Lower lobe of right lung (tissue), 2 donors: ENCODE measurements around the gene FAM204A. TPM values are rescaled to one million over a fixed set of nuclear protein-coding genes. Genes with fewer than 3 reads are reported as not detected.

Source experiments
- ATAC-seq, 2 donors: fragments of 200-7000 bp; cut with Tn5 transposase; one replicate each; pipeline ENCODE4 v1.9.1; 2020 to 2022; ENCODE audit warnings: mild to moderate bottlenecking in 2 of 2, moderate library complexity in 2 of 2
- DNase-seq: peaks from one replicate; pipeline ENCODE4 v3.0.0-alpha.2; 2020
- H3K27ac ChIP-seq: fragments of 200-600 bp; one replicate; pipeline ENCODE4 v1.8.0; 2022
- H3K27me3 ChIP-seq: fragments of 200-600 bp; one replicate; pipeline ENCODE4 v1.8.0; 2022; ENCODE audit warnings: low read depth
- H3K36me3 ChIP-seq: fragments of 200-600 bp; one replicate; pipeline ENCODE4 v1.8.0; 2022; ENCODE audit warnings: mild to moderate bottlenecking
- H3K4me1 ChIP-seq: fragments of 200-600 bp; one replicate; pipeline ENCODE4 v1.8.0; 2022
- H3K4me3 ChIP-seq: fragments of 200-600 bp; one replicate; pipeline ENCODE4 v1.8.0; 2022; ENCODE audit warnings: mild to moderate bottlenecking
- H3K9me3 ChIP-seq: fragments of 200-600 bp; one replicate; pipeline ENCODE4 v1.8.0; 2022
- intact Hi-C: fragments of 100-400 bp; cut with DNase I; formaldehyde crosslinking; loops from one replicate; pipeline ENCODE4 v1.11.0; 2022
- total RNA-seq: library from RNA; stranded (reverse); fragmentation: NEBNext Ultra II Directional; extraction: Animal tissue kit (Norgen Biotek cat#: 25700); gene quantifications from one replicate; pipeline ENCODE4 v1.2.1, GENCODE V29; 2021
- TF ChIP-seq, protein P1 (sequence below): fragments of 200-600 bp; IDR thresholded peaks from one replicate; pipeline ENCODE4 v1.8.0; 2022; ENCODE audit warnings: antibody characterized with exemption, mild to moderate bottlenecking
- donor health status: DM: no; HTN: yes; CAD: no; lungs with severe emphysema.

The FAM204A gene
- total RNA-seq, 1 donor from 2014 or later: 58.4 TPM

- Histone ChIP-seq H3K4me3 (no peak overlapping the region), H3K27ac (no peak overlapping the region), H3K36me3 (no peaks in the 10 kb centered on the region), H3K4me1 (no peaks in the 10 kb centered on the region), H3K9me3 (peaks cover 6% of the 10 kb centered on the region), H3K27me3 (no peaks in the 10 kb centered on the region)
- ATAC-seq (peak in 1 of 2 donors; percentile 42), DNase-seq (no peak)
- intact Hi-C loops: no loop called here
- TF ChIP-seq, protein P1, sequence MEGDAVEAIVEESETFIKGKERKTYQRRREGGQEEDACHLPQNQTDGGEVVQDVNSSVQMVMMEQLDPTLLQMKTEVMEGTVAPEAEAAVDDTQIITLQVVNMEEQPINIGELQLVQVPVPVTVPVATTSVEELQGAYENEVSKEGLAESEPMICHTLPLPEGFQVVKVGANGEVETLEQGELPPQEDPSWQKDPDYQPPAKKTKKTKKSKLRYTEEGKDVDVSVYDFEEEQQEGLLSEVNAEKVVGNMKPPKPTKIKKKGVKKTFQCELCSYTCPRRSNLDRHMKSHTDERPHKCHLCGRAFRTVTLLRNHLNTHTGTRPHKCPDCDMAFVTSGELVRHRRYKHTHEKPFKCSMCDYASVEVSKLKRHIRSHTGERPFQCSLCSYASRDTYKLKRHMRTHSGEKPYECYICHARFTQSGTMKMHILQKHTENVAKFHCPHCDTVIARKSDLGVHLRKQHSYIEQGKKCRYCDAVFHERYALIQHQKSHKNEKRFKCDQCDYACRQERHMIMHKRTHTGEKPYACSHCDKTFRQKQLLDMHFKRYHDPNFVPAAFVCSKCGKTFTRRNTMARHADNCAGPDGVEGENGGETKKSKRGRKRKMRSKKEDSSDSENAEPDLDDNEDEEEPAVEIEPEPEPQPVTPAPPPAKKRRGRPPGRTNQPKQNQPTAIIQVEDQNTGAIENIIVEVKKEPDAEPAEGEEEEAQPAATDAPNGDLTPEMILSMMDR: no peak
Observed at GRCh38 chr10:118370499-118370898, 28.4 kb upstream of the FAM204A start.

- Histone ChIP-seq H3K4me1 (no peaks in the 10 kb centered on the region), H3K36me3 (no peaks in the 10 kb centered on the region), H3K9me3 (peaks cover 9% of the 10 kb centered on the region), H3K27me3 (no peaks in the 10 kb centered on the region), H3K27ac (no peak overlapping the region), H3K4me3 (no peak overlapping the region)
- TF ChIP-seq, protein P1: no peak
- DNase-seq (peak; percentile 62), ATAC-seq (peak; percentile 87 to 90)
- intact Hi-C loops: no loop called here
Observed at GRCh38 chr10:118369641-118370205, 27.6 kb upstream of the FAM204A start.

GRCh38 chr10:118365702-118366101 is 23.6 kb upstream of the FAM204A start:
- H3K4me1 ChIP-seq: no peaks in the 10 kb centered on the region
- H3K36me3 ChIP-seq: no peaks in the 10 kb centered on the region
- no peak overlapping the region for H3K4me3 ChIP-seq
- DNase-seq: no peak
- no peaks in the 10 kb centered on the region for H3K27me3 ChIP-seq
- no peak overlapping the region for H3K27ac ChIP-seq
- intact Hi-C loops: no loop called here
- peaks cover 9% of the 10 kb centered on the region for H3K9me3 ChIP-seq
- TF ChIP-seq, protein P1: no peak
- ATAC-seq: no peak

DNA sequence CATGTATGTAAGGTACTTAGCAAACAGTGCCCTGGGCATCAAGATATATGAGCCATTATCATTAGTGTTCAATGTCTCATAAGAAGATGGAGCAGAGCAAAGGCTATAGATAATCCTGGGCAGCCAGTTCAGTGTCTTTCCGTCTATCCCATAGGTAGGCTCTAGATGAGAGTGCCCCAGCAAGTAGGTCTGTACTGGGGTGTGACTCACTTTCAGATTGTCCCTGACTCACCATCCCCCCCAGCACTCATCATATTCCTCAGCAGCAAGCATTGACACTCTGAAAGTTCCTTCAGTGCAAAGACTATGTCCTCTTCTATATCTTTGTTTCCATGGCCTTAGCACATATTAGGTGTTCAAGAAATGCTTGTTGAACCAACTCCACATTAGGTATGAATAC is 20.0 kb upstream of the FAM204A start:
- Histone ChIP-seq H3K4me1 (no peaks in the 10 kb centered on the region), H3K36me3 (no peaks in the 10 kb centered on the region), H3K27me3 (no peaks in the 10 kb centered on the region), H3K4me3 (no peak overlapping the region), H3K27ac (no peak overlapping the region), H3K9me3 (peaks cover 9% of the 10 kb centered on the region)
- DNase-seq (no peak), ATAC-seq (no peak)
- intact Hi-C loops: no loop called here
- TF ChIP-seq, protein P1: no peak

GRCh38 chr10:118358327-118358726 is 16.2 kb upstream of the FAM204A start:
- DNase-seq (no peak), ATAC-seq (no peak)
- no peaks in the 10 kb centered on the region for H3K36me3 ChIP-seq
- H3K27ac ChIP-seq: no peak overlapping the region
- H3K9me3 ChIP-seq: no peaks in the 10 kb centered on the region
- H3K4me1 ChIP-seq: no peaks in the 10 kb centered on the region
- TF ChIP-seq, protein P1: no peak
- intact Hi-C loops: no loop called here
- no peak overlapping the region for H3K4me3 ChIP-seq
- H3K27me3 ChIP-seq: no peaks in the 10 kb centered on the region
